ENCODE results near the gene COLEC11.
A peak's percentile ranks its signal among the peaks of the same experiment; 100 is the strongest.

Gene COLEC11

GRCh38 chr2:3638456-3638810 is 43.5 kb downstream of the COLEC11 start (continued):
- TF ChIP-seq ZNF548 (tag by site-specific recombination; IDR thresholded peaks at IDR 0.05) (no peak), ZNF626 (tag by site-specific recombination; IDR thresholded peaks at IDR 0.05) (no peak), ZNF16 (tag by site-specific recombination; IDR thresholded peaks at IDR 0.05; ENCODE audit: low read depth) (no peak), ZBTB26 (tag by site-specific recombination; optimal IDR thresholded peaks at IDR 0.05) (no peak), SP7 (tag by site-specific recombination; IDR thresholded peaks at IDR 0.05) (no peak)

- Histone ChIP-seq H3K4me3 (ENCODE audit: low read depth, low read length) (no peak overlapping the region), H3K4me1 (ENCODE audit: control insufficient read depth, insufficient read depth, low read length) (no peaks in the 10 kb centered on the region), H3K27ac (ENCODE audit: extremely low read depth, low read depth, low read length) (no peak overlapping the region), H3K9me3 (ENCODE audit: control insufficient read depth, insufficient read depth, low read depth, low read length) (no peaks in the 10 kb centered on the region), H3K36me3 (ENCODE audit: control insufficient read depth in 2 of 2, insufficient read depth in 1 of 2, low read length in 2 of 2) (no peaks in the 10 kb centered on the region)
- ChIA-PET POLR2A (no interaction called here), CTCF (no interaction called here)
- peak; percentile 66; the same call in 1 of the 2 replicates for TF ChIP-seq SCRT1 (tag by site-specific recombination; IDR thresholded peaks at IDR 0.05; ENCODE audit: borderline replicate concordance)
- no peak for TF ChIP-seq ZNF133 (tag by site-specific recombination; IDR thresholded peaks at IDR 0.05)
- TF ChIP-seq SCRT2 (tag by site-specific recombination; IDR thresholded peaks at IDR 0.05): peak; percentile 82
- no peak for TF ChIP-seq ZNF701 (tag by site-specific recombination; IDR thresholded peaks at IDR 0.05)
- TF ChIP-seq ZNF335 (tag by site-specific recombination; conservative IDR thresholded peaks at IDR 0.05): no peak
- no peak for TF ChIP-seq ZBTB6 (tag by site-specific recombination; IDR thresholded peaks at IDR 0.05)
- TF ChIP-seq ZNF311 (tag by site-specific recombination; IDR thresholded peaks at IDR 0.05; ENCODE audit: borderline replicate concordance): no peak
- TF ChIP-seq ZNF776 (tag by site-specific recombination; IDR thresholded peaks at IDR 0.05; ENCODE audit: borderline replicate concordance): no peak
- TF ChIP-seq ZNF239 (tag by site-specific recombination; IDR thresholded peaks at IDR 0.05): no peak
- no peak for TF ChIP-seq ZNF518A (tag by site-specific recombination; conservative IDR thresholded peaks at IDR 0.05; ENCODE audit: low read depth)
These were observed 44.2 kb downstream of the COLEC11 start for GRCh38 chr2:3639015-3639630.

- no peak overlapping the region for H3K27ac ChIP-seq (ENCODE audit: extremely low read depth, low read depth, low read length)
- CTCF ChIA-PET: no interaction called here
- TF ChIP-seq YY1 (tag by site-specific recombination; IDR thresholded peaks at IDR 0.05): no peak
- no peak for TF ChIP-seq ZNF600 (tag by site-specific recombination; IDR thresholded peaks at IDR 0.05)
- no peak for TF ChIP-seq ZBTB20 (tag by site-specific recombination; IDR thresholded peaks at IDR 0.05)
- TF ChIP-seq KLF9 (tag by site-specific recombination; IDR thresholded peaks at IDR 0.05; ENCODE audit: low read depth): no peak
- no peak for TF ChIP-seq ZNF76 (tag by site-specific recombination; IDR thresholded peaks at IDR 0.05; ENCODE audit: borderline replicate concordance, low read depth)
- no peaks in the 10 kb centered on the region for H3K4me1 ChIP-seq (ENCODE audit: control insufficient read depth, insufficient read depth, low read length)
- no peaks in the 10 kb centered on the region for H3K9me3 ChIP-seq (ENCODE audit: control insufficient read depth, insufficient read depth, low read depth, low read length)
- POLR2A ChIA-PET: no interaction called here
- H3K36me3 ChIP-seq (ENCODE audit: control insufficient read depth in 2 of 2, insufficient read depth in 1 of 2, low read length in 2 of 2): no peaks in the 10 kb centered on the region
- H3K4me3 ChIP-seq (ENCODE audit: low read depth, low read length): no peak overlapping the region
These were observed 44.7 kb downstream of the COLEC11 start for GRCh38 chr2:3639653-3640052.

Data from HEK293 (cell line).